ENCODE data around the gene UNC5B.

Gene UNC5B

DNA sequence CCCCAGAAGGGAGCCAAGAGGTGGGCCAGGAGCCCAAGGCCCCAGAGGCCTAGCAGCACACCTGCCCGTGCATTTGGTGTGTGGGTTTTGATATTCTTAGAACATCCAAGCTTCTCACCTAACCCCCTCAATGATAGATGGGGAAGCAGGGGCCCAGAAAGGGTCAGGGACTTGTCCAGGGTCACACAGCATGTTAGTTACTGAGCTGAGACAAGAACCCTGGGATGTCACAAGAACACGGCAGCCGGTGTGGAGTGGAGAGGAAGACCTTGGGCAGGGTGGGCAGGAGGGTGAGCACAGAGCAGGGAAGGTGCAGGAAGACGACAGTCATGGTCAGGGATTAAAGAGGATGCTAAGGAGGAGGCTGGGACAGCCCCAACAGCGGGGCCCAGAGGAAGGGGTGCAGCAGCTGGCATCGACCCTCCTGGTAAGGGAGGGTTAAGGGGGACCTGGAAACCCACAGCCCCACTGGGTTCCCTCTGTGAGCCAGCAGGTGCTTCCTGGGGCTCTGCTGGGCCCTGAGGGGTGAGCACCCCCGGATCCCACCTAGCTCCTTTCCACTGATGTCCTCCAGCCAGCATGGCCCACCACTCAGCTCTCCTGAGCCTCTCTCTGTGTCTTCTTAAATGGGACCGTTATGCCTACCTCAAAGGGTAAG, 44.4 kb downstream of the UNC5B start:
- Histone ChIP-seq H3K9ac (0 out of 22 replicates have a peak overlapping the region, but pooled peaks of 1 of the 11 experiments have one; percentile 0), H3K36me3 (no peaks in the 10 kb centered on the region), H4K20me1 (peaks cover 0 to 45% (median 0%) of the 10 kb centered on the region in 11 experiments; a peak in 5 of 22 replicates), H3K4me3 (no peak overlapping the region), H3K27me3 (no peaks in the 10 kb centered on the region), H3K9me3 (replicated peaks in 1 of 11) (no peaks in the 10 kb centered on the region), H3K4me2 (peak overlapping the region in 9 of 11 experiments; percentile 53 to 69 (median 58); a peak in 16 of 22 replicates), H3K4me1 (peaks cover 23 to 64% (median 46%) of the 10 kb centered on the region in 10 experiments; a peak in 19 of 20 replicates), H3K27ac (no peak overlapping the region)
- no peak for TF ChIP-seq Cebpa-rat (IDR thresholded peaks at IDR 0.05)

DNA sequence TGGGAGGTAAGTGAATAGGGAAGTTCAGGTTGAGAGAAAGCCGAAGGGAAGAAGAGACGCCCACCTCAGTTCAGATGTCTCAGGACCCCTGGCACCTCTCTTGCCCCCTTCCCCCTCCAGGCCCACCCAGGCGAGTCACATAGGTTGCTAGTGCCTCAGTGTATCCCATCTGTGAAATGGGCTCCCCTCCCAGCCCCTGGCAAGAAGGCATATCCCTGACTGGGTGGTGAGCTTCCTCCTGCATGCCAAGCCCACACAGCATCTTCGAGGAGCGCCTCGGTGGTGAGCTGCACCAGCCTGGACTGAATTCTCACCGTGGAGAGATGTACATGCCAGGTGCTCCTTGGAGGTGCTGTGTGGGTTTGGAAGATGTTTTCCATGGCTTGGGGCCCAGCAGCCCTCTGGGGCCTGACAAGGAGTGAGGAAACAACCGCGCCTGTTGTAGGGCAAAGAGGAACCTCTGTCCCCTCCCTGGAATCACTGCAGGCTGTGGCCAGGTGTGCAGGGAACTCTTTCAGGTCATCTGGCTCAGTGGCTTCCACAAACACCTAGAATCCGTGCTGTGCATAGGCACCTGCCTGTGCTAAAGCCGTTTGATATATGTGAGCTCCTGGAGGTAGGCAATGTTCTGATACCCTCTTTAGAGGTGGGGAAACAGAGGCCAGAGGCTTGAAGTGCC, 45.1 kb downstream of the UNC5B start:
- Histone ChIP-seq H3K9me3 (replicated peaks in 1 of 11) (no peaks in the 10 kb centered on the region), H3K27ac (no peak overlapping the region), H3K4me1 (peaks cover 23 to 71% (median 51%) of the 10 kb centered on the region in 10 experiments; a peak in 19 of 20 replicates), H3K36me3 (no peaks in the 10 kb centered on the region), H3K4me2 (peak overlapping the region in 8 of 11 experiments; percentile 53 to 69 (median 59); a peak in 15 of 22 replicates), H3K9ac (0 out of 22 replicates have a peak overlapping the region, but pooled peaks of 1 of the 11 experiments have one; percentile 0), H3K27me3 (no peaks in the 10 kb centered on the region), H4K20me1 (peaks cover 0 to 41% (median 0%) of the 10 kb centered on the region in 11 experiments; a peak in 5 of 22 replicates), H3K4me3 (no peak overlapping the region)
- no peak for TF ChIP-seq Cebpa-rat (IDR thresholded peaks at IDR 0.05)

DNA sequence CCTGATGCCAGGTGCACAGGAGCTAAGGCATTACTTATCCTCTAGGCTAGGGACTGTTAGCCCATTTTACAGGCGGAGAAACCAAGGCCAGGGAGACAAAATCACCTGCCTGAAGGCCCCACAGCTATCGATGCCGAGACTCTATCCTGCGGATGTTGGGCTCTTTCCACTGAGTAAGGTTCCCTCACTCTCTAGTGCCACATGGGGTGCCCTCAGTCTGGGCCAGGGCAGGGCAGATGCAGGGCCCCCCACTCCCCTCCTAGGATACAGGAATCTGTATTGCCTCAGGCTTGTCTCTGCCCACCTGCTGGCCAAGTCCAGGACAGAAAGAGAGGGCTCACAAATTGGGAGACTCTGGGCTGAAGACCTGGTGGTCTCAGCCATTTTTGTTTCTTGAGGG, 45.7 kb downstream of the UNC5B start:
- Histone ChIP-seq H3K4me2 (no peak overlapping the region), H3K27ac (no peak overlapping the region), H3K4me3 (no peak overlapping the region), H3K9me3 (replicated peaks in 1 of 11) (no peaks in the 10 kb centered on the region), H3K4me1 (peaks cover 23 to 77% (median 54%) of the 10 kb centered on the region in 10 experiments; a peak in 19 of 20 replicates), H3K27me3 (no peaks in the 10 kb centered on the region), H4K20me1 (peaks cover 0 to 43% (median 0%) of the 10 kb centered on the region in 11 experiments; a peak in 5 of 22 replicates), H3K9ac (no peak overlapping the region), H3K36me3 (no peaks in the 10 kb centered on the region)
- TF ChIP-seq Cebpa-rat (IDR thresholded peaks at IDR 0.05): no peak

DNA sequence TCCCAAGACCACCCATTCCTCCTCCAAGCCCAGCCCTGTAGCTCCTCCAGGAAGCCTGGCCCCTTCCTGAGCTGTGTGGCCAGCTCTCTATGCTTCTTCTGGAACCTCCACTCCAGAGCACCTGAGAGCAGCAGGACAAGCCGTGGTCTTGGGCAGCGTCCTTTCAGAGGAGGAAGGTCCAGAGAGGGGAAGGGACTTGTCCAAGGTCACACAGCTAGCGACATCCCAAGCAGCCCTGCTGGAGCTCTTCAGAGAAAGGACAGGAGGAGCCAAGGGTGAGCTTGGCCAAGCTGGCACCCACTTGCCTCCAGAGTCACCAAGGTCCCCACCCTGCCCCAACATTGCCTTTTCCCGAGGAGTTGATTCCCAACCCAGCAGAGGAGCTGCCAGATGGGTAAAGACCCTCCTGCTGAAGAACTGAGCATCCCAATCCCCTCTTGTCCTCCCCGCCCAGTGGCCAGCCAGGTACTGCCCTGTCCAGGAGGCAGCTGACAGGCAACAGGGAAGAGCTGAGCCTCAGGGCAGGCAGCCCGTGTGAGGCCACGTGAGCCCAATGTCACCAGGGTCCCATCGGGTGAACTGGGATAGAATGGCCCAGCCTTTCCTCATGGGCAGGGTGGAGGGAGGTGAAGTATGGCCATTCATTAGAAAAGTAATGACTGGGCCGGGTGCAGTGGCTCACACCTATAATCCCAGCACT, 46.2 kb downstream of the UNC5B start:
- Histone ChIP-seq H4K20me1 (peaks cover 0 to 43% (median 0%) of the 10 kb centered on the region in 11 experiments; a peak in 5 of 22 replicates), H3K36me3 (no peaks in the 10 kb centered on the region), H3K4me2 (0 out of 22 replicates have a peak overlapping the region, but pooled peaks of 1 of the 11 experiments have one; percentile 46), H3K27me3 (no peaks in the 10 kb centered on the region), H3K4me1 (peaks cover 23 to 78% (median 55%) of the 10 kb centered on the region in 10 experiments; a peak in 19 of 20 replicates), H3K27ac (no peak overlapping the region), H3K9ac (no peak overlapping the region), H3K4me3 (no peak overlapping the region), H3K9me3 (replicated peaks in 1 of 11) (no peaks in the 10 kb centered on the region)
- no peak for TF ChIP-seq Cebpa-rat (IDR thresholded peaks at IDR 0.05)

DNA sequence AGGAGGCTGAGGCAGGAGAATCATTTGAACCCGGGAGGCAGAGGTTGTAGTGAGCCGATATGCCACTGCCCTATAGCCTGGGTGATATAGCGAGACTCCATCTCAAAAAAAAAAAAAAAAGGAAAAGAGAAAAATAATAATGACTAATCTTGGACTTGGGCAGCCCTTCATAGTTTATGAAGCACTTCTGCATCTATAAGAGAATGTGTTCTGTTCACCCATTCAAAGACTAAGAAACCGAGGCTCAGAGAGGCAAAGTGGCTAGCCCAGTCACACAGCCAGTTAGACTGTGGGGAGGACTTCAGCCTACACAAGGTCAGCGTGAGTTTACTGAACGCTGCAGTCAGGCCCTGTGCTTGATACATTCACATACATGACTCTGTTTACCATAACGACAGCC, 46.9 kb downstream of the UNC5B start:
- H3K4me2 ChIP-seq: peak overlapping the region in 8 of 11 experiments; percentile 9 to 62 (median 36); a peak in 10 of 22 replicates
- H3K4me3 ChIP-seq: no peak overlapping the region
- no peaks in the 10 kb centered on the region for H3K36me3 ChIP-seq
- peaks cover 23 to 77% (median 51%) of the 10 kb centered on the region in 10 experiments; a peak in 19 of 20 replicates for H3K4me1 ChIP-seq
- no peak for TF ChIP-seq Cebpa-rat (IDR thresholded peaks at IDR 0.05)
- no peak overlapping the region for H3K9ac ChIP-seq
- no peak overlapping the region for H3K27ac ChIP-seq
- no peaks in the 10 kb centered on the region for H3K27me3 ChIP-seq
- peaks cover 0 to 42% (median 0%) of the 10 kb centered on the region in 11 experiments; a peak in 5 of 22 replicates for H4K20me1 ChIP-seq
- no peaks in the 10 kb centered on the region for H3K9me3 ChIP-seq (replicated peaks in 1 of 11)

DNA sequence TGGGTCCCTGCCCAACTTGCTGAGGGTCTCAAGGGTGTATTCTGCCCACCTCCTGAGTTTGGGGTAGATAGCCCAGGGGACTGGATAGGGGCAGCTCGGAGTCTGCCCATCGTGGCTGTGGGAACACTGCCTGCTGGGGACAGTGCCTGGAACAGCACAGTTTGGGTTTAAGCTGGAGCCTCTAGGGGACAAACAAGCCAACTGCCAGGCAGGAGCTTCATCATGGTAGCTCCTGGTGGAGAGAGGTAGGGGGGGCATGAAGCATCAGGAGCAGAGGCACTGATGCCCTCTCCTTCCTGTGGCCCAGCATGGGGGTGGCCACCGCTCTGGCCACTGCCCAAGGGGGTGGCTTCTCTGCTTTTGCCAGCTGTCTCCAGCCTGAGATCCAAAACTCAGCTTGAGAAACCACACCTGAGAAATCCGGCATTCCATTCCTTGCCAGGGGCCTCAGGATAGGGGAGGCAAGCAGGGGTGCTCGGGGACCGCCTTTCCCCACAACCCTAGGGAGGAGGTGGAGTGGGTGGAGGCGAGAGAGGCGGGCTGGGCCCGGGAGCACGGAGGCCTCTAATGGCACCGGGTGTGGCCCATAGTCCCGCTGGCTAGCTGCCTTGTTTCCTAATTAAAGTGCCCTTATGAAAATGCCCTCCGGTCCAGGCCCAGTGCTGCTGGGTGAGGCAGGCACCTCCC, 47.6 kb downstream of the UNC5B start:
- Histone ChIP-seq H3K27ac (no peak overlapping the region), H3K9ac (0 out of 22 replicates have a peak overlapping the region, but pooled peaks of 1 of the 11 experiments have one; percentile 0)
- TF ChIP-seq Cebpa-rat (IDR thresholded peaks at IDR 0.05): no peak

DNA sequence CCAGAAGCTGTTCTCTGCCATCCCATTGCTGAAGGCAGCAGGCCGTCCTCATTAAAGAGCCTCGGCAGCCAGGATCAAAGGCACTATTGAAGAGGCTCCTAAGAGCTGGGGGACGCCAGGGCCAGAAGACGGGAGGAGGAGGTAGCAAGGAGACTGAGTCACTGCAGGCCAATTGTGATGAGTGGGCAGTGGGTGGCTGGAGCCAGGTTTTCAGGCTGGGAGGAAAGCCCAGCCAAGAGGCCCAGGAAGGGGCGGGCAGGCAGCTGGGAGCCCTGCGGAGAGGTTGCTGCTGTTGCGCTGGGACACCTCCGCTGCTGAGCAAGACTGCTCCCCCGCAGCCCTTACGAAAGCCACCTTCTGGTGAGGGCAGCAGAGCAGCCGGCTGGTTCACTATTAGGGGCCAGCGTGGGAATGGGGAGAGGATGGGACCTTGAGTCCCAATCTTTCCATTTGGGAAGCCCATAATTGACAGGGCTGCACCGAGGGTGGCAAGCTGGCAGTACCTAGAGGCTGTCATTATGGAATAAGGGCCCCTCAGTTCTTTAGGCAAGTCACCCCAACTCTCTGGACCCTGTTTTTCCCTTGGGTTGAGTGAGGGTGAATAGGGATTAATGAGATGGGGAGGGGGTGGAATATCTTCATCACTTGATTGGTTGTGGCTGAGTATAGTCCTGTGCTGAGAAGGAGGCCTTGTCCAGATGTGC, 48.4 kb downstream of the UNC5B start:
- H3K36me3 ChIP-seq: no peaks in the 10 kb centered on the region
- H3K9me3 ChIP-seq (replicated peaks in 1 of 11): no peaks in the 10 kb centered on the region
- peaks cover 29 to 80% (median 58%) of the 10 kb centered on the region in 10 experiments for H3K4me1 ChIP-seq
- H3K4me2 ChIP-seq: peak overlapping the region in 10 of 11 experiments; percentile 7 to 69 (median 54); a peak in 13 of 22 replicates
- H3K27me3 ChIP-seq: peaks cover 0 to 11% (median 0%) of the 10 kb centered on the region in 11 experiments; a peak in 6 of 22 replicates
- TF ChIP-seq Cebpa-rat (IDR thresholded peaks at IDR 0.05): no peak
- peaks cover 0 to 41% (median 0%) of the 10 kb centered on the region in 11 experiments; a peak in 5 of 22 replicates for H4K20me1 ChIP-seq
- H3K27ac ChIP-seq: no peak overlapping the region
- 0 out of 22 replicates have a peak overlapping the region, but pooled peaks of 1 of the 11 experiments have one; percentile 0 for H3K9ac ChIP-seq
- no peak overlapping the region for H3K4me3 ChIP-seq

More for the DNA sequence above, 47.6 kb downstream of the UNC5B start:
- H3K36me3 ChIP-seq: no peaks in the 10 kb centered on the region
- H3K4me3 ChIP-seq: no peak overlapping the region
- no peaks in the 10 kb centered on the region for H3K9me3 ChIP-seq (replicated peaks in 1 of 11)
- peaks cover 0 to 42% (median 0%) of the 10 kb centered on the region in 11 experiments; a peak in 5 of 22 replicates for H4K20me1 ChIP-seq
- H3K4me2 ChIP-seq: peak overlapping the region in 9 of 11 experiments; percentile 9 to 62 (median 27); a peak in 14 of 22 replicates
- peaks cover 23 to 77% (median 53%) of the 10 kb centered on the region in 10 experiments; a peak in 19 of 20 replicates for H3K4me1 ChIP-seq
- H3K27me3 ChIP-seq: peaks cover 0 to 3% (median 0%) of the 10 kb centered on the region in 11 experiments; a peak in 3 of 22 replicates

Measured in BLaER1 treated with 17β-estradiol and CSF1 and Interleukin-3, amounts not matched to agents 10 nM and 100 nM (cell line).